Measurements from ENCODE around the gene MYO1H. TPM values are rescaled to one million over a fixed set of nuclear protein-coding genes. Genes with fewer than 3 reads are reported as not detected.

The MYO1H gene
- total and polyA plus RNA-seq, 4 experiments from 2014 or later: not detected

DNA sequence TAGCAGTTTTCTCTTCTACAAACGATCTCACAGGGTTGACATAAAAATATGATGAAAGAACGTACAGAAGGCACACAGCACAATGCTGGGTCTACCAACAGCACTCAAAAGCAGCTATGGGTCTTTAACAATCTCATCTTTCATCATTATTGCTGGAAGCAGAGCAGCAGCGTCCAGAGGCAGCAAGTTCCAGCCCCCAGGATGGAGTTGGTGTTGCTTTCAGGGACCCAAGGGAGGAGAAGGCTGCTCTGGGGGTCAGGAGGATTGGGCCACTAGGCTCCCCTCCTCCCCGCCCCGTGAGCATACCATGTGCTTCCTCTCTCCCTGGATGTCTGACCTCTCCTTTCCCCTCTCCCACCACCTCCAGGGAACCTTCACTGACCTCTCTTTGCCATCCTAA is 116.1 kb downstream of the MYO1H start:
- CTCF ChIA-PET (ENCODE audit: partially characterized antibody): interaction anchor here (1.2 to 1.3 kb wide), 2 partner anchors 31 to 36 kb away, joined by 3 to 7 read pairs; no protein-coding TSS in a partner anchor
- peaks cover 24% of the 10 kb centered on the region for H3K36me3 ChIP-seq (ENCODE audit: insufficient read depth, low read length)

DNA sequence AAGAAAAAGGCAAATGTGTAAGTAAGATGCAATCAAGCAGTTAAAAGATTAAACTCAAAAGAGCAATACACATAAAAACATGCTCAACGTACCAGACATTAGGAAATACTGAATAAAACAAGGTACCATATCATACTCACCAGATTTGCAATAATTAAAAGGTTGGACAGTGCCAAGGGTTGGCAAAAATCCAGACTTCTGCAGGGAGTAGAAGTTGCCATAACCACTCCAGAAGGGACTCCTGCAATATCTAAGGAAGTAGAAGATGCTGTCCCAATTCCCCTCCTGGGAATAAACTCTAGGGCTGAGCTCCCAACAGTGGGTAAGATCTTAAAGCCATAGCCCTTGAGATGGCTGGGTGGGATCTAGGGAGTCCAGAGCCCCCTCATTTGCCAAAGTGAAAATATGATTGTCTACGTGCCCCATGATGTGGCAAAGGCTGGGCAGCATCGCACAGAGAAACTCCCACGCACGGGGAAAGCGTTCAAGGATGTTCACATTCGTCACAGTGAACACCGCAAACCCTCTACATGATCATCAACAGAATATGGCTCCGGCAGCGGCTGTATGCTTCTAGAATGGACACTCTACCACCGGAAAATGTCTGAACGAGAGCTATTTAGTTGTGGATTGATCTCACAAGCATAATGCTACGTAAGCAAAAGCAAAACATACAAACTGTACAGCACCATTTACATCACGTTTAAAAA is 117.1 kb downstream of the MYO1H start:
- peaks cover 14% of the 10 kb centered on the region for H3K4me1 ChIP-seq (ENCODE audit: insufficient read depth, low read length)
- CTCF ChIA-PET (ENCODE audit: partially characterized antibody): interaction anchor here (0.7 to 1.0 kb wide), 2 partner anchors 32 to 36 kb away, joined by 3 read pairs; no protein-coding TSS in a partner anchor
- POLR2A ChIA-PET (ENCODE audit: partially characterized antibody): interaction anchor here (2.8 kb wide), 1 partner anchor 12 kb away, joined by 7 read pairs; the partner anchor contains the start of genes KCTD10 and UBE3B
- Mint-ChIP-seq H3K27me3 (no peaks in the 10 kb centered on the region), H3K9me3 (no peaks in the 10 kb centered on the region), H3K4me3 (no peak overlapping the region), H3K36me3 (peaks cover 0 to 40% of the 10 kb centered on the region in 2 donors), H3K4me1 (peaks cover 24 to 67% (median 39%) of the 10 kb centered on the region in 4 donors), H3K27ac (peak overlapping the region in 1 of 7 donors; percentile 42)
- no peaks in the 10 kb centered on the region for H3K27me3 ChIP-seq (ENCODE audit: insufficient read depth, low read length)
- H3K36me3 ChIP-seq (ENCODE audit: insufficient read depth, low read length): peaks cover 29% of the 10 kb centered on the region
- intact Hi-C loops (cut with micrococcal nuclease): no loop called here
- DNase-seq: no peak
- H3K27ac ChIP-seq (ENCODE audit: low read depth, low read length): no peak overlapping the region
- H3K4me3 ChIP-seq (ENCODE audit: low read length in 2 of 2): no peak overlapping the region
- H3K9me3 ChIP-seq (ENCODE audit: control insufficient read depth in 1 of 2, low read length in 2 of 2): no peaks in the 10 kb centered on the region

More for the DNA sequence above, 116.1 kb downstream of the MYO1H start:
- Histone ChIP-seq H3K9me3 (ENCODE audit: control insufficient read depth in 1 of 2, low read length in 2 of 2) (no peaks in the 10 kb centered on the region), H3K4me1 (ENCODE audit: insufficient read depth, low read length) (peaks cover 14% of the 10 kb centered on the region), H3K4me3 (ENCODE audit: low read length in 2 of 2) (no peak overlapping the region), H3K27me3 (ENCODE audit: insufficient read depth, low read length) (no peaks in the 10 kb centered on the region), H3K27ac (ENCODE audit: low read depth, low read length) (no peak overlapping the region)
- intact Hi-C loops (cut with micrococcal nuclease): no loop called here
- Mint-ChIP-seq H3K27me3 (no peaks in the 10 kb centered on the region), H3K9me3 (no peaks in the 10 kb centered on the region), H3K36me3 (peaks cover 7 to 46% of the 10 kb centered on the region in 2 donors), H3K4me1 (peaks cover 22 to 62% (median 38%) of the 10 kb centered on the region in 4 donors), H3K4me3 (peak overlapping the region in 1 of 8 donors; percentile 41), H3K27ac (peak overlapping the region in 2 of 7 donors; percentile 42 to 57)
- DNase-seq: no peak
- POLR2A ChIA-PET (ENCODE audit: partially characterized antibody): interaction anchor here (2.8 kb wide), 1 partner anchor 13 kb away, joined by 7 read pairs; the partner anchor contains the start of genes KCTD10 and UBE3B

DNA sequence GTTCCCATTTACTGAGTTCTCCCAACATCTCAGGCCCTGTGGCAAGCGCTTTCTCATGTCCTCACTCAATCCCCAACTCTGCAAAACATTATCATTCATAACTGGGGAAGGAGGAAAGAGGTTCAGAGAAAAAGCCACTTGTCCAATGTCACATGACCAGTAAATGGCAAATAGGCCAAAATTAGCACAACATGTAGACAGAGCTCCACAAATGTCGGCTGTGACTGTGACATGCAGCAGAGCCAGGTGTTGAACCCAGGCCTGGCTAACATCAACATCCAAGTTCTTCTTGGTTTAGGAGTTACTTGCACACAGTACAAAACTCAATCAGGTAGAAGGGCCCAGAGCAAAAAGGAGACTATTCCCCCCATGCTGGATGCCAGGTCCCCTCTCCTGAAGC is 118.6 kb downstream of the MYO1H start:
- Histone ChIP-seq H3K4me3 (ENCODE audit: low read length in 2 of 2) (no peak overlapping the region), H3K27ac (ENCODE audit: low read depth, low read length) (no peak overlapping the region), H3K4me1 (ENCODE audit: insufficient read depth, low read length) (peaks cover 14% of the 10 kb centered on the region), H3K36me3 (ENCODE audit: insufficient read depth, low read length) (peaks cover 29% of the 10 kb centered on the region), H3K9me3 (ENCODE audit: control insufficient read depth in 1 of 2, low read length in 2 of 2) (no peaks in the 10 kb centered on the region), H3K27me3 (ENCODE audit: insufficient read depth, low read length) (no peaks in the 10 kb centered on the region)
- POLR2A ChIA-PET (ENCODE audit: partially characterized antibody): no interaction called here
- CTCF ChIA-PET (ENCODE audit: partially characterized antibody): no interaction called here
- Mint-ChIP-seq H3K4me3 (no peak overlapping the region), H3K4me1 (peaks cover 31 to 79% (median 48%) of the 10 kb centered on the region in 4 donors), H3K9me3 (no peaks in the 10 kb centered on the region), H3K36me3 (peaks cover 0 to 46% of the 10 kb centered on the region in 2 donors), H3K27me3 (no peaks in the 10 kb centered on the region), H3K27ac (peak overlapping the region in 2 of 7 donors; percentile 8 to 32)
- intact Hi-C loops (cut with micrococcal nuclease): no loop called here
- DNase-seq: no peak

DNA sequence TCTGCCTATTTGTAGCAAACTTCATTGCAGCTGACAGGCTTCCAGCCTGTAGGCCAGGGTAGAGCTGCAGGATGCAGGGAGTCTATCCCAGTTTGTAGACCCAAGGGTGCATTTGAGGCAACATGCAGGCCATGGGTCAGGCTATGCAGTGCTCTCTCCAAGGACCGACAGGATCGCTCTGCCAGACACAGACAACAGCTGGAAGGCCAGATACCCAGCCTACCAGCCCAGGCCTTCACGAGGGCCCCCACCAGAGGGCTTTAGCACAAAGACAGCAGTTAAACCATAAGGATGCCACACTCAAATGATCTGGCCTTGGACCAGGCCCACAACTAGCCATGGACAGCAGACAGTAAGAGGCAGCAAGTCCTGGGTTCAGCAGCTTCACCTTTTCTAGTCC is 119.1 kb downstream of the MYO1H start:
- H3K4me1 ChIP-seq (ENCODE audit: insufficient read depth, low read length): peaks cover 14% of the 10 kb centered on the region
- H3K27ac Mint-ChIP-seq: peak overlapping the region in 1 of 7 donors; percentile 8
- no peaks in the 10 kb centered on the region for H3K9me3 ChIP-seq (ENCODE audit: control insufficient read depth in 1 of 2, low read length in 2 of 2)
- no peaks in the 10 kb centered on the region for H3K27me3 ChIP-seq (ENCODE audit: insufficient read depth, low read length)
- peaks cover 29% of the 10 kb centered on the region for H3K36me3 ChIP-seq (ENCODE audit: insufficient read depth, low read length)
- no peak overlapping the region for H3K4me3 Mint-ChIP-seq
- H3K4me3 ChIP-seq (ENCODE audit: low read length in 2 of 2): no peak overlapping the region
- POLR2A ChIA-PET (ENCODE audit: partially characterized antibody): no interaction called here
- peaks cover 29 to 74% (median 45%) of the 10 kb centered on the region in 4 donors for H3K4me1 Mint-ChIP-seq
- intact Hi-C loops (cut with micrococcal nuclease): no loop called here
- H3K9me3 Mint-ChIP-seq: no peaks in the 10 kb centered on the region
- CTCF ChIA-PET (ENCODE audit: partially characterized antibody): no interaction called here
- no peak overlapping the region for H3K27ac ChIP-seq (ENCODE audit: low read depth, low read length)
- H3K36me3 Mint-ChIP-seq: peaks cover 0 to 46% of the 10 kb centered on the region in 2 donors
- H3K27me3 Mint-ChIP-seq: no peaks in the 10 kb centered on the region
- no peak for DNase-seq

DNA sequence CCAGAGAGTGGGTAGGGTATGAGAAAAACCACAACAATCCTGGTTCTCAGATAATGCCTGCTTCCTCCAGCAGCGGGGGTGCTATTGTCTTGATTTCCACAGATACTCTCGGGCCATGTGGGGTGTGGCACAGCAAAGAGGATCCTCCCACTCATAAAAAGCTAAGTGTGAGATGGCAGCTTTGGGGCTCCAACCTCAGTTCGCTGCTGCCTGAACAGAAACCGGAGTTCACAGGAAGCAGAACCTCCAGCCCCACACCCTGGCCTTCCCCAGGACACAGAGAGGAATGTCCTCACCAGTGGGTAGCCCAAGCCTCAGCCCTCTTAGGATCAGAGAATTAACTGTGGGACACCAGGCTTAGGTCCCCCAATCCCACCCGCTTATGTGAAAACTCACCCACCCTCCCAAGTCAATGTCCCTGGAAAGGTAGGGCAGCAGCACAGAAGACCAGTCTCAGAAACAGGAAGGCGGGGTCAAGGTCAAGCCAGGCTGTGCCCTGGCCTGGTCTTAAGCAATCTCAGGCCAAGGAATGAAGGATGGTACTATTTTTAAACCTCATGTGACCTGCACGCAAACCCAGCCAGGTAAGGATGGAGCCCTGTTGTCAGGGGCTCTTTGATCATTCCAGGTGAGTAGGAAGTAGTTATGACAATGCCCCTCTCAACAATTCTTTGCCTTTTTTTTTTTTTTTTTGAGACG is 120.4 kb downstream of the MYO1H start:
- no peak overlapping the region for H3K4me3 ChIP-seq (ENCODE audit: low read length in 2 of 2)
- peaks cover 27 to 65% (median 41%) of the 10 kb centered on the region in 4 donors for H3K4me1 Mint-ChIP-seq
- H3K36me3 Mint-ChIP-seq: peaks cover 0 to 46% of the 10 kb centered on the region in 2 donors
- H3K4me3 Mint-ChIP-seq: no peak overlapping the region
- H3K4me1 ChIP-seq (ENCODE audit: insufficient read depth, low read length): peaks cover 12% of the 10 kb centered on the region
- H3K36me3 ChIP-seq (ENCODE audit: insufficient read depth, low read length): peaks cover 29% of the 10 kb centered on the region
- intact Hi-C loops (cut with micrococcal nuclease): no loop called here
- CTCF ChIA-PET (ENCODE audit: partially characterized antibody): interaction anchor here (1.4 kb wide), 1 partner anchor 40 kb away, joined by 3 read pairs; no protein-coding TSS in a partner anchor
- H3K27ac Mint-ChIP-seq: no peak overlapping the region
- H3K27ac ChIP-seq (ENCODE audit: low read depth, low read length): no peak overlapping the region
- no peak for DNase-seq
- H3K9me3 ChIP-seq (ENCODE audit: control insufficient read depth in 1 of 2, low read length in 2 of 2): no peaks in the 10 kb centered on the region
- POLR2A ChIA-PET (ENCODE audit: partially characterized antibody): no interaction called here
- no peaks in the 10 kb centered on the region for H3K27me3 Mint-ChIP-seq
- H3K27me3 ChIP-seq (ENCODE audit: insufficient read depth, low read length): no peaks in the 10 kb centered on the region
- H3K9me3 Mint-ChIP-seq: no peaks in the 10 kb centered on the region

DNA sequence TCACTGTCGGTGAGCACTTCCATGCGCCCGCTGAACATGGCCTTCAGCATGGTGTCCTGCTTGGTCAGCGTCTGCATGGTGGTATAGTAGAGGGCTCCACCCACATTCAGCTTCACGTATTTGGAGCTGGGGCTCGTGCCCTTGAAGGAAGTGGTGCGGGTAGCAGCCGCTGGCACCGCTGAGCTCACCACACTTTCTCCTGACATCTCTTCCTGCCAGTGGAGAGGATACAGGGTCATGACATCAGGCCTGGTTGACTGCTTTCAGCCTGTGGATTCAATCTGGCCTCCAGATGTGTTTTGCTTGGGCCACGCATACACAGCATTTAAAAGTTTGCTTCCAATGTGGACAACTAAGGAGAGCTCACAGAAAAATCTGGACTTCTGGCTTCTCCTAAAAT is 121.8 kb downstream of the MYO1H start:
- H3K36me3 Mint-ChIP-seq: peaks cover 0 to 41% of the 10 kb centered on the region in 2 donors
- intact Hi-C loops (cut with micrococcal nuclease): no loop called here
- peaks cover 22 to 60% (median 29%) of the 10 kb centered on the region in 4 donors for H3K4me1 Mint-ChIP-seq
- H3K4me3 ChIP-seq (ENCODE audit: low read length in 2 of 2): no peak overlapping the region
- no peaks in the 10 kb centered on the region for H3K9me3 ChIP-seq (ENCODE audit: control insufficient read depth in 1 of 2, low read length in 2 of 2)
- no peaks in the 10 kb centered on the region for H3K9me3 Mint-ChIP-seq
- POLR2A ChIA-PET (ENCODE audit: partially characterized antibody): no interaction called here
- H3K27ac ChIP-seq (ENCODE audit: low read depth, low read length): no peak overlapping the region
- no peak overlapping the region for H3K4me3 Mint-ChIP-seq
- no peak overlapping the region for H3K27ac Mint-ChIP-seq
- H3K36me3 ChIP-seq (ENCODE audit: insufficient read depth, low read length): peaks cover 29% of the 10 kb centered on the region
- DNase-seq: no peak
- no peaks in the 10 kb centered on the region for H3K27me3 Mint-ChIP-seq
- no peaks in the 10 kb centered on the region for H3K27me3 ChIP-seq (ENCODE audit: insufficient read depth, low read length)
- H3K4me1 ChIP-seq (ENCODE audit: insufficient read depth, low read length): no peaks in the 10 kb centered on the region
- CTCF ChIA-PET (ENCODE audit: partially characterized antibody): interaction anchor here (1.1 to 1.4 kb wide), 3 partner anchors 36 to 376 kb away, joined by 3 to 4 read pairs (median 3); no protein-coding TSS in a partner anchor

DNA sequence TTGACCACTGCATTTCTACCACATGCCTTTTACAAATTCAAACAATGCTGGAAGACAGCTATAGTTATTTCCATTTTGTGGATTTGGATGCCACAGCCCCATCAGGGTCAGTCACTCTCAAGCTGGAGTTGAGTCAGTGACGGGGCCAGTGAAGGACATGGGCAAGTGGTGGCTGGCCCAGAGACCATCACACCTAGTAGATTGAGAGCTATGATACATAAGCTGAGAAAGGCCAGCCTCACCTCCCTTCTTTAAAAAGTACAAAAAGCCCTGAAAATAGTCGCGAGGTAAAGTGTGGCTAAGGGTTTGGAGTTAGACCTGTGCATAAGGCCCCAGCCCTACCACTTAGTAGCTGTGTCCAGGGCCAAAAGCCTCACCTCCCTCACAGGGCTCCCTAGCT is 125.3 kb downstream of the MYO1H start:
- ChIA-PET POLR2A (ENCODE audit: partially characterized antibody) (interaction anchor here (0.6 kb wide), 1 partner anchor 810 kb away, joined by 3 read pairs; no protein-coding TSS in a partner anchor), CTCF (ENCODE audit: partially characterized antibody) (interaction anchor here (0.6 kb wide), 1 partner anchor 45 kb away, joined by 3 read pairs; no protein-coding TSS in a partner anchor)
- Histone ChIP-seq H3K9me3 (ENCODE audit: control insufficient read depth in 1 of 2, low read length in 2 of 2) (no peaks in the 10 kb centered on the region), H3K27me3 (ENCODE audit: insufficient read depth, low read length) (no peaks in the 10 kb centered on the region), H3K4me3 (ENCODE audit: low read length in 2 of 2) (no peak overlapping the region), H3K4me1 (ENCODE audit: insufficient read depth, low read length) (peaks cover 26% of the 10 kb centered on the region), H3K36me3 (ENCODE audit: insufficient read depth, low read length) (peaks cover 14% of the 10 kb centered on the region), H3K27ac (ENCODE audit: low read depth, low read length) (no peak overlapping the region)
- Mint-ChIP-seq H3K9me3 (no peaks in the 10 kb centered on the region), H3K4me3 (no peak overlapping the region), H3K27ac (no peak overlapping the region), H3K4me1 (peaks cover 31 to 67% (median 38%) of the 10 kb centered on the region in 4 donors), H3K36me3 (peaks cover 0 to 31% of the 10 kb centered on the region in 2 donors), H3K27me3 (no peaks in the 10 kb centered on the region)
- intact Hi-C loops (cut with micrococcal nuclease): no loop called here
- DNase-seq: no peak
